GM21737 (cell line): ENCODE data around the gene CWH43.
"Not testable (repeated sequence)": the region's sequence is repeated elsewhere in the genome, so short reads cannot be mapped to it uniquely, and the experiment has no call there.

Source experiments
- ATAC-seq: cut with Tn5 transposase; IDR thresholded peaks from one replicate; pipeline ENCODE4 v1.9.1; 2021; ENCODE audit warnings: mild to moderate bottlenecking, moderate library complexity; ENCODE audit not compliant: unreplicated experiment

CWH43 gene

GRCh38 chr4:48974979-48975640, 11.0 kb upstream of the CWH43 start:
- no peak for ATAC-seq

GRCh38 chr4:48976041-48976440, 10.0 kb upstream of the CWH43 start:
- ATAC-seq, result no peak

GRCh38 chr4:48979914-48980579, 6.0 kb upstream of the CWH43 start:
- no peak for ATAC-seq

GRCh38 chr4:48984005-48984404, 2.1 kb upstream of the CWH43 start:
- not testable (repeated sequence) for ATAC-seq

- ATAC-seq, result no peak
Observed at GRCh38 chr4:48985602-48985975, 486 bp upstream of the CWH43 start.

- ATAC-seq, result no peak
Observed at GRCh38 chr4:48986654-48987164, 634 bp downstream of the CWH43 start.

GRCh38 chr4:48989461-48990203, 3.6 kb downstream of the CWH43 start:
- no peak for ATAC-seq

- ATAC-seq, result no peak
Observed at GRCh38 chr4:48991357-48991756, 5.3 kb downstream of the CWH43 start.

- no peak for ATAC-seq
Observed at GRCh38 chr4:48997962-48998361, 11.9 kb downstream of the CWH43 start.

GRCh38 chr4:48998440-48998839, 12.4 kb downstream of the CWH43 start:
- ATAC-seq, result no peak

GRCh38 chr4:49000806-49001205, 14.7 kb downstream of the CWH43 start:
- ATAC-seq, result no peak

GRCh38 chr4:49002931-49003330, 16.9 kb downstream of the CWH43 start:
- no peak for ATAC-seq

- ATAC-seq, result no peak
Observed at GRCh38 chr4:49018718-49019295, 32.7 kb downstream of the CWH43 start.

- no peak for ATAC-seq
Observed at GRCh38 chr4:49032440-49033161, 46.5 kb downstream of the CWH43 start.

GRCh38 chr4:49036528-49036927, 50.5 kb downstream of the CWH43 start:
- ATAC-seq, result no peak

- ATAC-seq, result no peak
Observed at GRCh38 chr4:49044270-49044669, 58.2 kb downstream of the CWH43 start.

GRCh38 chr4:49058306-49058705, 72.2 kb downstream of the CWH43 start:
- ATAC-seq, result no peak

- no peak for ATAC-seq
Observed at GRCh38 chr4:49063670-49064069, 77.6 kb downstream of the CWH43 start.

GRCh38 chr4:49072196-49072595, 86.1 kb downstream of the CWH43 start:
- ATAC-seq, result not testable (repeated sequence)

- not testable (repeated sequence) for ATAC-seq
Observed at GRCh38 chr4:49091883-49092282, 105.8 kb downstream of the CWH43 start.
